Measurements from ENCODE around the gene EDN2.

EDN2 gene

DNA sequence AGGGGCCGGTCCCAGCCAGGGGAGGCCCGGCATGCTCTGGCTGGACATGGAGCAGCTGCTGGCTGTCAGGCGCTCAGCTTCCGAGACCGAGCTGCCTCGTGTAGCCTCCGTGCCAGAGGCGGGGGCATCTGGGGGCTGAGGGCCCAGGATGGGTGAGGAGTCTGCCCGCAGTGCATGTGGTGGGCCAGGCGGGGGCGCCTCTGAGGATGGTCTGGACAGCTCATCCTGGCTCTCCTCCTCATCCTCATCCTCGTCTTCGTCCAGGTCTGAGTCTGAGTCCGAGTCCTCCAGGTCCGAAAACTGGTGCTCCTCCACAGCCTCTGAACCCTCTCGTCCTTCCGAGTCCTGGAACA is 28.9 kb upstream of the EDN2 start:
- Histone ChIP-seq H3K4me3 (no peak overlapping the region), H3K27me3 (0 out of 22 replicates have a peak, but pooled peaks cover 0 to 4% (median 0%) of the 10 kb centered on the region in 11 experiments), H3K9ac (no peak overlapping the region), H3K27ac (no peak overlapping the region), H3K4me2 (no peak overlapping the region), H3K9me3 (replicated peaks in 1 of 11) (no peaks in the 10 kb centered on the region), H3K4me1 (peaks cover 20 to 50% (median 44%) of the 10 kb centered on the region in 10 experiments), H4K20me1 (peaks cover 0 to 64% (median 8%) of the 10 kb centered on the region in 11 experiments; a peak in 9 of 22 replicates), H3K36me3 (peaks cover 0 to 52% (median 9%) of the 10 kb centered on the region in 11 experiments; a peak in 12 of 22 replicates)
- TF ChIP-seq Cebpa-rat (IDR thresholded peaks at IDR 0.05) = no peak

DNA sequence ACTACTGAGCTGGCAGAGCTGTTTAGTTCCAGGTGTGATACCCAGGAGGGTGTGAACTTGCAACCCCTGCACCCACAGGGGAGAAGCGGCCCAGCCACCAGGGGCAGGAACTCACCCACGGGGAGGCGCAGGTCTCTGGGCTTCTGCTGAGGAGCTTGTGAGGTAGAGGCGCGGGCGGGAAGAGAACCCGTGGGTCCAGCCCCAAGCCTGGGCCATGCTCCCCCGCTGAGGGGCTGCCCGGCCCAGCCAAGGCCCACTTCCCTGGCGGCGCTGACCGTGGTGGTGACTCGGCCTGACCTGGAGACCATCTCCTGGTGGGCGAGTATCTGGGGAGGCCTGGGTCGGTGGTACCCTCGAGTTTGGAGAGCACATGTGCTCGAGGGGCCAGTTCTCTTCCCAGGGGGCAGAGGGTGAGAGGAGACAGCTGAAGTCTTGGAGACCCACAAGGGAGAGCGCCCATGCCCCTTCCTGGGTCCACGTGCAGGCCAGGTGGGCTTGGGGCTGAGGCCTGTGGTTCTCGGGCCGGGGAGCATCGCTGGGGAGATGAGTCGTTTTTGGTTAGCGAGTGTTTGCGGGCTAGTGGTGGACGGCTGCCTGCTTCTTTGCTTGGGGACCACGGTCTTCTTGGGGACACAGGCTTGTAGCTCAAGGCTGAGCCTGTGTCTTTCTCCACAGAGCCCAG is 28.4 kb upstream of the EDN2 start:
- Histone ChIP-seq H4K20me1 (peaks cover 0 to 64% (median 10%) of the 10 kb centered on the region in 11 experiments; a peak in 9 of 22 replicates), H3K36me3 (peaks cover 0 to 50% (median 9%) of the 10 kb centered on the region in 11 experiments; a peak in 12 of 22 replicates), H3K4me2 (no peak overlapping the region), H3K9ac (no peak overlapping the region), H3K4me1 (peaks cover 20 to 49% (median 42%) of the 10 kb centered on the region in 10 experiments), H3K4me3 (no peak overlapping the region), H3K27ac (no peak overlapping the region), H3K9me3 (replicated peaks in 1 of 11) (no peaks in the 10 kb centered on the region), H3K27me3 (peaks cover 0 to 8% (median 0%) of the 10 kb centered on the region in 11 experiments; a peak in 3 of 22 replicates)
- no peak for TF ChIP-seq Cebpa-rat (IDR thresholded peaks at IDR 0.05)

DNA sequence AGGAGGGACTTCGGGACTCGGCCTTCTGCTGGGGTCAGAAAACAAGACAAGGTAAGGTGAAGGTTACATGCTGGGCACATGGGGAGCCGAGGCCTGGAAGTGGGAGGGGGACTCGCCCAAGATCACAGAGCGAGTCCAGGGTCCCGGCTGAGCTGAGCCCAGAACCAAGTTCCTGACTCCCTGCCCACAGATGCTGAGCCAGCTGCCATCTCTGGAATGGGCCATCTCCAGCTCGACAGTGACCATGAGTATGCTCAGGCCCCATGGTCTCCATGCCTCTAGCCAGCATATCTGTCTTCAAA is 26.7 kb upstream of the EDN2 start:
- H3K4me1 ChIP-seq = peaks cover 11 to 32% (median 25%) of the 10 kb centered on the region in 10 experiments; a peak in 18 of 20 replicates

DNA sequence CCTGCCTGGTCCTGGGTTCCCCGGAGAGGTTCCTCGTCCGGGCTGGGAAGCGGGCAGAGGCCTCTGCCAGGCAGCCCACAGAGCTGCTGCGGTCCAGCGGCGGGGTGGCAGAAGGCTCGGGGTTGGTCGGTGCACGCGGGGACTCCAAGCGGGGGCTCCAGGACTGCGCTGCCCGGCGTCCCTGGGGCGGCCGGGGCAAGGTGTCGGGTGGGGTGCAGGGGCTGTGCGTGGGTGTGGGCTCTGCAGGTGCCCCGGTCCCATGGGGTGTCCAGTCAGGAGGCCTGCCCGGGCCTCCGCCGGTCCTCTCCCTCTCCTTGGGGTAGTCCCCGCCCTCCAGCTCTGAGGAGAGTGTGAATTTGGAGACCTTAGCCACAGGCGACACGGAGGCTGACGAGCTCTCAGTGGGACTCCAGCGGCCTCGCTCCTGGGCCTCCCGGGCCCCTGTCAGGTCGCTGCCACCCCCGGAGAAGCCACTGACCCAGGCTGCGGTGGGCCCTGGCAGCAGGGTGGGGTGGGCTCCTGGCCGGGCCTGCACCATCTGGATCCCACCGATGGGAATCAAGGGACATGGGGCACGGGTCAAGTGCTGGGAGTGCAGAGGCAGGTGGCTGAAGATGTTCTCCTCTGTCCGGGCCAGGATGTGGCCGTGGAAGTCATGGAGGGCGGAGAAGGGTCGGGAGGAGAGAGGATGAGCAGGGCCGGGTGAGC is 26.2 kb upstream of the EDN2 start:
- H3K9me3 ChIP-seq (replicated peaks in 1 of 11) = no peaks in the 10 kb centered on the region
- H3K36me3 ChIP-seq = peaks cover 0 to 50% (median 9%) of the 10 kb centered on the region in 11 experiments; a peak in 12 of 22 replicates
- H3K9ac ChIP-seq = 0 out of 22 replicates have a peak overlapping the region, but pooled peaks of 1 of the 11 experiments have one; percentile 16
- no peak overlapping the region for H3K4me3 ChIP-seq
- peaks cover 0 to 8% (median 0%) of the 10 kb centered on the region in 11 experiments; a peak in 4 of 22 replicates for H3K27me3 ChIP-seq
- peaks cover 11 to 32% (median 23%) of the 10 kb centered on the region in 10 experiments; a peak in 18 of 20 replicates for H3K4me1 ChIP-seq
- peaks cover 0 to 64% (median 16%) of the 10 kb centered on the region in 11 experiments; a peak in 10 of 22 replicates for H4K20me1 ChIP-seq
- no peak overlapping the region for H3K27ac ChIP-seq
- peak overlapping the region in 9 of 11 experiments; percentile 36 to 77 (median 64); a peak in 16 of 22 replicates for H3K4me2 ChIP-seq
- TF ChIP-seq Cebpa-rat (IDR thresholded peaks at IDR 0.05) = no peak

More for the DNA sequence above, 26.7 kb upstream of the EDN2 start:
- Histone ChIP-seq H3K9me3 (replicated peaks in 1 of 11) (no peaks in the 10 kb centered on the region), H3K4me3 (no peak overlapping the region), H4K20me1 (peaks cover 0 to 59% (median 16%) of the 10 kb centered on the region in 11 experiments; a peak in 10 of 22 replicates), H3K27me3 (peaks cover 0 to 8% (median 0%) of the 10 kb centered on the region in 11 experiments; a peak in 4 of 22 replicates), H3K27ac (no peak overlapping the region), H3K36me3 (peaks cover 0 to 50% (median 9%) of the 10 kb centered on the region in 11 experiments; a peak in 12 of 22 replicates), H3K9ac (no peak overlapping the region), H3K4me2 (no peak overlapping the region)
- TF ChIP-seq Cebpa-rat (IDR thresholded peaks at IDR 0.05) = no peak

DNA sequence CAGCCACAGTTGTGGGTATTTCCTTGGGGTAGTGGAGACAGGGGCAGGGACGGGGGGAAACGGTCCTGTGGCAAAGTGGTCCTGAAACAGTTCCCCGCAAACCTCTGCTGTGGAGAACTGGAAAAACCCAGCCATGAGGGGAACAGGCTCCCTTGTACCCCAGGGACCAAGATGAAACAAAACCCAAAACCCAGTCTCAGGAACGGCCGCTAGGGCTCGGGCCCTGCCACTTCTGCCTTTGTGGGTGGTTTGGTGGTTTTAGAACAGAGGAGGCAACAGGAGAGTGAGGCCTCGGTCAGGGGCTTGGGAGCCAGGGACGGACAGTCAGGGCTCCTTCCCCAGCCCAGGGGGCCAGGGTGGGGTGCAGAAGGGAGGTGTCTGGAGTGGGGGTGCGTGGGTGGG is 24.8 kb upstream of the EDN2 start:
- Histone ChIP-seq H3K27ac (no peak overlapping the region), H3K36me3 (peaks cover 0 to 40% (median 9%) of the 10 kb centered on the region in 11 experiments; a peak in 12 of 22 replicates), H3K4me1 (peaks cover 16 to 38% (median 28%) of the 10 kb centered on the region in 10 experiments; a peak in 18 of 20 replicates), H3K9me3 (replicated peaks in 1 of 11) (no peaks in the 10 kb centered on the region), H3K4me2 (peak overlapping the region in 10 of 11 experiments; percentile 15 to 77 (median 62); a peak in 19 of 22 replicates), H3K27me3 (peaks cover 0 to 8% (median 0%) of the 10 kb centered on the region in 11 experiments; a peak in 4 of 22 replicates), H3K9ac (0 out of 22 replicates have a peak overlapping the region, but pooled peaks of 2 of the 11 experiments have one; percentile 13 to 14), H3K4me3 (no peak overlapping the region), H4K20me1 (peaks cover 0 to 64% (median 16%) of the 10 kb centered on the region in 11 experiments; a peak in 10 of 22 replicates)
- TF ChIP-seq Cebpa-rat (IDR thresholded peaks at IDR 0.05) = no peak

DNA sequence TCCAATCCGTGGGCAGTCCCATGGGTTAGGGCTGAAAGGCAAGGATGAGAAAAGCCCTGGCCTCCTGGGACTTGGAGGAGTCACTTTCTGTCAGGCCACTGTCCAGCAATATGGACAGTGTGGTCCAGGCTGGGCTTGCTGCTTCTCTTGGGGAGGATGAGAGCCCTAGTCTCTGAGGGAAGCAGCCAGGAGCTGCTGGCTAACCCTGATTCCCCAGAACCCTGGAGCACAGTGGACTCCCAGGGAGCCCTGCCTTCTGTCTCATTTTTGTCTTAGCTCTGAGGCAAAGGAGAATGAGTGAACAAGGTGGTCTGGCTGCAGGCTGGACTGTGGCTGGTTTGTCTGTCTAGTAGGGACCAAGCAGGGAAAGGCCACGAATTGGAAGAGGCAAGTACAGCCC is 23.8 kb upstream of the EDN2 start:
- Histone ChIP-seq H3K4me3 (no peak overlapping the region), H3K4me2 (peak overlapping the region in 2 of 11 experiments; percentile 64 to 77; a peak in 3 of 22 replicates), H3K36me3 (peaks cover 0 to 32% (median 9%) of the 10 kb centered on the region in 11 experiments; a peak in 12 of 22 replicates), H4K20me1 (peaks cover 0 to 64% (median 16%) of the 10 kb centered on the region in 11 experiments; a peak in 10 of 22 replicates), H3K9me3 (replicated peaks in 1 of 11) (no peaks in the 10 kb centered on the region), H3K27ac (no peak overlapping the region), H3K4me1 (peaks cover 17 to 47% (median 34%) of the 10 kb centered on the region in 10 experiments; a peak in 18 of 20 replicates), H3K9ac (no peak overlapping the region), H3K27me3 (peaks cover 0 to 8% (median 0%) of the 10 kb centered on the region in 11 experiments; a peak in 4 of 22 replicates)
- TF ChIP-seq Cebpa-rat (IDR thresholded peaks at IDR 0.05) = no peak

DNA sequence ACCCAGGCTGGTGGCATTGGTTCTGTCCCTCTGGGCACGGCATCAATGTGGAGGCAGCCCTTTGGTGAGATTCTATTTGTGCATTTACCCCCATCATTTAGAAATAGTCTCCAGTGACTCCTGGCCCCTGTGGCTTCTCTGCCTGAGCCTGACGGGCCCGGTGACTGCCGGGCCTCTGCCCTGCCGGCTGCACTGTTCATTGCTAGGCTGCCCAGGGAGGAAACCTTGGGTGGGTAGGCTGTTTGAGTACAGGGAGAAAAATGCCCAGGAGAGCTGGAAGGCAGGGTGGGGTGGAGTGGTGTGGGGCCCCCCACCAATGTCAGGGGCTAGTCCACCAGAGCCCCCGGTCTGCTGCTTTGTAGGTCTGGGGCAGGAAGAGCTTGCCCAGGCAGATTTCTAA is 23.4 kb upstream of the EDN2 start:
- Histone ChIP-seq H3K36me3 (peaks cover 0 to 28% (median 4%) of the 10 kb centered on the region in 11 experiments; a peak in 11 of 22 replicates), H3K4me2 (peak overlapping the region in 1 of 11 experiments; percentile 64; a peak in 1 of 22 replicates), H3K4me3 (no peak overlapping the region), H3K27ac (no peak overlapping the region), H3K9me3 (replicated peaks in 1 of 11) (no peaks in the 10 kb centered on the region), H3K27me3 (peaks cover 0 to 8% (median 0%) of the 10 kb centered on the region in 11 experiments; a peak in 4 of 22 replicates), H3K9ac (no peak overlapping the region), H4K20me1 (peaks cover 0 to 64% (median 16%) of the 10 kb centered on the region in 11 experiments; a peak in 10 of 22 replicates), H3K4me1 (peaks cover 17 to 47% (median 34%) of the 10 kb centered on the region in 10 experiments; a peak in 18 of 20 replicates)
- TF ChIP-seq Cebpa-rat (IDR thresholded peaks at IDR 0.05) = no peak

DNA sequence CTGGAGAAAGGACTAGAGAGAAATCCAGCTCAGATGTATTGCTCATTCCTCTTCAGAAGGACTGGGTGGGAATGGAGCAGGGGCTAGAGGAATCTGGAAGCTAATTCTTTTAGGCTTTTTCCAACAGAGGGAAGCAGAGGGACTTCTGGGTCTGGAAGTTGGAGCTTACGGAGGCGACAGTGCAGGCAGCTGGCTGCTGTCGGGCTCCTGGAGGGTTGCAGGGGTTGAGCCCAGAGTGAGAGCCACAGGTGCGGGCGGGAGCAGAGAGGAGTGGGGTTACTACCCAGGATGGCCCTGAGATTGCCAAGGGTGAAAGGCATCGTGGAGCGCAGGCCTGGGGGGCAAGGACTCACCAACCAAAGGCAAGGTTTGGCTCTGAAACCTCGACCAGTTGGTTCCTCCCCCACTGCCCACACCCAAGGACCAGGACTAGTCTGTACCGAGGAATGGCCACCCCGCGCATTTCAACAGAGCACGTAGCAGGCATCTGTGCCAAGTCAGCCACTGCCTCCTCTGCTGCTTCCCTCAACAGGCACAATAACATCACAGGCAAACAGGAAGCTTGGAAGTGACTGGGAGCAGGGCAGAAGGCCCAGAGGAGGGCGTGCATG is 22.7 kb upstream of the EDN2 start:
- Histone ChIP-seq H3K9ac (no peak overlapping the region), H3K4me1 (peaks cover 17 to 47% (median 34%) of the 10 kb centered on the region in 10 experiments; a peak in 18 of 20 replicates), H3K27me3 (peaks cover 0 to 8% (median 0%) of the 10 kb centered on the region in 11 experiments; a peak in 4 of 22 replicates), H3K4me3 (no peak overlapping the region), H3K27ac (no peak overlapping the region), H3K9me3 (replicated peaks in 1 of 11) (no peaks in the 10 kb centered on the region), H4K20me1 (peaks cover 0 to 64% (median 16%) of the 10 kb centered on the region in 11 experiments; a peak in 10 of 22 replicates), H3K4me2 (no peak overlapping the region), H3K36me3 (peaks cover 0 to 22% (median 0%) of the 10 kb centered on the region in 11 experiments; a peak in 10 of 22 replicates)
- TF ChIP-seq Cebpa-rat (IDR thresholded peaks at IDR 0.05) = no peak

Measured in BLaER1 treated with 17β-estradiol and CSF1 and Interleukin-3, amounts not matched to agents 10 nM and 100 nM (cell line).